ENCODE results near the gene FZD7. TPM values are rescaled to one million over a fixed set of nuclear protein-coding genes. Genes with fewer than 3 reads are reported as not detected.

FZD7 gene
- total and polyA plus RNA-seq, 9 of the 15 experiments (the other 6 are each of a cell fraction or from before 2014, with no cell fraction given), result 0.11 to 2.4 (median 0.69) TPM

DNA sequence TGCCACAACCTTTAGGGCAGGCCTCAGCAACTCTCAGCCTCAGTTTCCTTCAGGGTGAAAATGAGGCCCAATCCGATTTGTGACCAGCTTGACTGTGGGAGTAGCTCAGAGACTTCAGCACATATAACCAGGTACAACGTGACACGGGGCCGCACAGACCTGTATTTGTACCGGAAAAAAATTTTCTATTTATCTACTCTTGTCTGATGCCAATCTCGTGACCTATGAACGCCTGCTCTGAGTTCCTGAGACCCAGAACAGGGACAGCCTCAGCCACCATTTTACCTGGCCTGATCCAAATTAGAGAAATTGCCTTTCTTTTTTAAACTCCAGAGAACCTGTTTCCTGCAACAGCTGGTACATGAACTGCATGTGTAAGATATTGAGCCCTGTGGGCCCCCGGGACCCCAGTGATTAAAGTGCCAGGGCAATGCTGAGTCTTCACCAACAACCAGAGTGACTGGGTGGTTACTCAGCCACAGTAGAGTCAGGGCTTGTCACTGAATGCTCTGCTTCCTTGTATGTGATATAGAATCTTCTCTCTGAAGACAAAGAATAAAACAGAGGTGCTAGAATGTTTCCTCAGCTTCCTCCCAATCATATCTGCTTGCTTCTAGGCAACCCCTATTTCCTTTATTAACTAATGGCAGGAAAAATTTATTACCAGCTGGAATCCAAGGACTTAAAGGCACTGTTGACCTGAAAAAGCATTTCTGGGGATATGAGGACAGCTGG lies 47.8 kb upstream of the FZD7 start:
- H2AFZ ChIP-seq (ENCODE audit: low read depth, low read length), result no peak overlapping the region
- ATAC-seq (no peak), DNase-seq (ENCODE audit: extremely low read depth in 1 of 4, low spot score in 3 of 4) (no peak), FAIRE-seq (no peak)
- H3K4me3 ChIP-seq, result no peak overlapping the region
- in situ Hi-C loops (cut with MboI), result no loop called here
- no peaks in the 10 kb centered on the region for H4K20me1 ChIP-seq (replicated peaks; ENCODE audit: control insufficient read depth, insufficient read depth, low read length)
- H3K4me1 ChIP-seq (replicated peaks in 1 of 2; ENCODE audit: control insufficient read depth in 2 of 2, insufficient read depth in 2 of 2, low read length in 2 of 2), result no peaks in the 10 kb centered on the region; a peak in 1 of 5 replicates
- no peaks in the 10 kb centered on the region for H3K9me3 ChIP-seq (replicated peaks; ENCODE audit: control insufficient read depth, insufficient read depth, low read depth, low read length)
- no peak overlapping the region for H3K4me2 ChIP-seq (ENCODE audit: insufficient read depth, low read length)
- BruUV-seq (replicated peaks), result no TSS peak
- H3K9me1 ChIP-seq (ENCODE audit: control insufficient read depth, insufficient read depth, low read length), result no peaks in the 10 kb centered on the region
- H3K9ac ChIP-seq (ENCODE audit: insufficient read depth in 1 of 2, low read depth in 2 of 2, low read length in 2 of 2), result no peak overlapping the region
- no peaks in the 10 kb centered on the region for H3K79me2 ChIP-seq (ENCODE audit: control insufficient read depth, insufficient read depth, low read length)
- POLR2A ChIA-PET, result no interaction called here
- CTCF ChIA-PET (ENCODE audit: low intra/inter-chr PET ratio), result no interaction called here
- no peak overlapping the region for H3K27ac ChIP-seq (ENCODE audit: extremely low read depth, low read depth, low read length)
- intact Hi-C loops (cut with micrococcal nuclease), result no loop called here
- peaks cover 4 to 26% of the 10 kb centered on the region in 2 experiments; a peak in 4 of 5 replicates for H3K27me3 ChIP-seq (ENCODE audit: control insufficient read depth in 2 of 2, insufficient read depth in 2 of 2, low read length in 2 of 2)
- no peaks in the 10 kb centered on the region for H3K36me3 ChIP-seq (ENCODE audit: control insufficient read depth, insufficient read depth, low read length)
- WGBS (ENCODE audit: insufficient coverage, low coverage, missing lambda C conversion rate), result 5% methylated on average over 8 of the region's 8 CpGs
- TF ChIP-seq SAP30 (IDR thresholded peaks at IDR 0.05; ENCODE audit: borderline replicate concordance, insufficient read depth, low read depth, low read length, poor library complexity, severe bottlenecking) (no peak), NFIX (CRISPR knock-in tag; IDR thresholded peaks at IDR 0.05; ENCODE audit: low read depth) (no peak), SMARCB1 (IDR thresholded peaks at IDR 0.05; ENCODE audit: insufficient read length, low read depth) (no peak), RBM15 (IDR thresholded peaks at IDR 0.05; ENCODE audit: insufficient read depth, low read length) (no peak), BACH1 (tag; IDR thresholded peaks at IDR 0.05) (no peak), ZNF23 (CRISPR knock-in tag; IDR thresholded peaks at IDR 0.05) (no peak), ZNF79 (CRISPR knock-in tag; IDR thresholded peaks at IDR 0.05; ENCODE audit: low read depth) (no peak), ZBTB1 (CRISPR knock-in tag; IDR thresholded peaks at IDR 0.05; ENCODE audit: borderline replicate concordance, low read depth) (no peak), ZNF324 (CRISPR knock-in tag; IDR thresholded peaks at IDR 0.05) (no peak), PML (IDR thresholded peaks at IDR 0.05; ENCODE audit: low read length) (no peak), ARID3A (IDR thresholded peaks at IDR 0.05; ENCODE audit: borderline replicate concordance, low read depth, low read length) (no peak), MTA2 (IDR thresholded peaks at IDR 0.05; ENCODE audit: low read depth) (no peak), ARNT (IDR thresholded peaks at IDR 0.05) (no peak), ZFX (CRISPR knock-in tag; IDR thresholded peaks at IDR 0.05) (no peak), SMARCE1 (IDR thresholded peaks at IDR 0.05) (no peak), WHSC1 (IDR thresholded peaks at IDR 0.05; ENCODE audit: low read length) (no peak)

Data from K562 (cell line).